H1 (cell line): ENCODE measurements around the gene IFNA14. TPM values are rescaled to one million over a fixed set of nuclear protein-coding genes. Genes with fewer than 3 reads are reported as not detected.

Source experiments
- CTCF ChIA-PET: fragments of 300-600 bp; sonication (Branson Sonifier 250); formaldehyde crosslinking; loops from one replicate; lab custom pipeline; 2021; ENCODE audit not compliant: partially characterized antibody; lab: Charles Lee
- POLR2A ChIA-PET: fragments of 300-600 bp; sonication (Branson Sonifier 250); formaldehyde crosslinking; loops from one replicate; lab custom pipeline; 2021; ENCODE audit warnings: inconsistent platforms; ENCODE audit not compliant: partially characterized antibody; lab: Charles Lee
- DNase-seq, 2 experiments: peaks; one replicate each; pipeline versions ENCODE4 v3.0.0 to v3.0.0-alpha.2; 2010 to 2022; ENCODE audit warnings: low spot score in 2 of 2, low read depth in 1 of 2, mixed read lengths in 1 of 2
- FAIRE-seq: peaks from 2 replicates; lab custom pipeline; 2011; peaks lifted over from hg19 to GRCh38; lab: Jason Lieb, UNC
- H2AFZ ChIP-seq: 2 replicates; pipeline ENCODE4 v1.8.1; 2012; ENCODE audit warnings: low read length, inconsistent platforms
- H2AK5ac ChIP-seq: 2 replicates; pipeline ENCODE4 v1.6.1; 2013; ENCODE audit warnings: low read depth, low read length
- H2BK120ac ChIP-seq: replicated peaks from 2 replicates; pipeline ENCODE3; 2013; ENCODE audit warnings: low read depth, low read length, inconsistent platforms
- H2BK12ac ChIP-seq: 2 replicates; pipeline ENCODE4 v1.6.1; 2013; ENCODE audit warnings: low read depth, low read length
- H2BK15ac ChIP-seq: 2 replicates; pipeline ENCODE4 v1.6.1; 2013; ENCODE audit warnings: low read length
- H2BK20ac ChIP-seq: 2 replicates; pipeline ENCODE4 v1.6.1; 2013; ENCODE audit warnings: low read length
- H2BK5ac ChIP-seq: 2 replicates; pipeline ENCODE4 v1.6.1; 2013; ENCODE audit warnings: low read depth, low read length
- H3K14ac ChIP-seq: 2 replicates; pipeline ENCODE4 v1.6.1; 2013; ENCODE audit warnings: inconsistent platforms; ENCODE audit not compliant: insufficient read length
- H3K18ac ChIP-seq: 2 replicates; pipeline ENCODE4 v1.6.1; 2013; ENCODE audit warnings: low read length; ENCODE audit errors: extremely low read depth
- H3K23ac ChIP-seq: 2 replicates; pipeline ENCODE4 v1.6.1; 2013; ENCODE audit warnings: inconsistent platforms; ENCODE audit not compliant: insufficient read length
- H3K23me2 ChIP-seq: 2 replicates; pipeline ENCODE4 v1.6.1; 2013; ENCODE audit warnings: low read depth, low read length
- H3K27ac ChIP-seq: 2 replicates; pipeline ENCODE4 v1.6.1; 2011; ENCODE audit warnings: low read depth, low read length, inconsistent platforms
- H3K27me3 ChIP-seq, 4 experiments: replicated peaks in 1 of 4; 1 replicate in 1 of 4; 2 replicates in 3 of 4; pipeline versions ENCODE4 v1.6.1 to v1.8.1; 2011 to 2013; ENCODE audit warnings: low read length in 3 of 4, mild to moderate bottlenecking in 3 of 4, inconsistent platforms in 2 of 4, mixed read lengths in 2 of 4, moderate library complexity in 1 of 4; ENCODE audit not compliant: control insufficient read depth in 3 of 4, insufficient read depth in 3 of 4; ENCODE audit errors: extremely low read depth in 1 of 4
- H3K36me3 ChIP-seq, 4 experiments: 2 replicates each; pipeline versions ENCODE4 v1.6.1 to v1.8.1; 2011 to 2013; ENCODE audit warnings: mild to moderate bottlenecking in 4 of 4, low read length in 3 of 4, moderate library complexity in 2 of 4, control low read depth in 1 of 4, inconsistent platforms in 1 of 4; ENCODE audit not compliant: insufficient read depth in 4 of 4, control insufficient read depth in 2 of 4
- H3K4ac ChIP-seq: replicated peaks from 2 replicates; pipeline ENCODE3; 2013; ENCODE audit warnings: low read length, low read depth, mixed read lengths, inconsistent platforms; ENCODE audit not compliant: insufficient read length
- H3K4me1 ChIP-seq, 4 experiments: replicated peaks in 1 of 4; 1 replicate in 1 of 4; 2 replicates in 3 of 4; pipeline versions ENCODE4 v1.6.1 to v1.8.1; 2011 to 2013; ENCODE audit warnings: low read length in 3 of 4, inconsistent platforms in 2 of 4, mixed read lengths in 1 of 4; ENCODE audit not compliant: insufficient read depth in 4 of 4, control insufficient read depth in 3 of 4
- H3K4me2 ChIP-seq, 2 experiments: 2 replicates each; pipeline versions ENCODE4 v1.6.1 to v1.8.1; 2011 to 2013; ENCODE audit warnings: low read depth in 2 of 2, low read length in 2 of 2, control low read depth in 1 of 2, inconsistent platforms in 1 of 2, mild to moderate bottlenecking in 1 of 2; ENCODE audit not compliant: insufficient read depth in 1 of 2
- H3K4me3 ChIP-seq, 4 experiments: fragments of 200-600, 300-600 bp in 1 of 4; sonication (generic), shearing (Covaris generic), sonication (Bioruptor Twin) in 1 of 4; 2 replicates each; pipeline versions ENCODE4 v1.5.1 to v1.8.1; 2011 to 2016; ENCODE audit warnings: low read length in 4 of 4, low read depth in 3 of 4, control low read depth in 2 of 4, inconsistent platforms in 2 of 4, mild to moderate bottlenecking in 2 of 4, mixed read lengths in 1 of 4, moderate library complexity in 1 of 4; ENCODE audit not compliant: insufficient read depth in 2 of 4; ENCODE audit errors: extremely low read depth in 1 of 4
- H3K56ac ChIP-seq: replicated peaks from 2 replicates; pipeline ENCODE3; 2013; ENCODE audit warnings: low read depth, mild to moderate bottlenecking, mixed read lengths, low read length, inconsistent platforms; ENCODE audit not compliant: insufficient read length
- H3K79me1 ChIP-seq: 2 replicates; pipeline ENCODE4 v1.6.1; 2013; ENCODE audit warnings: low read depth, low read length, control low read depth
- H3K79me2 ChIP-seq, 2 experiments: 2 replicates each; pipeline versions ENCODE4 v1.6.1 to v1.8.1; 2012 to 2013; ENCODE audit warnings: low read length in 2 of 2, mild to moderate bottlenecking in 2 of 2, inconsistent platforms in 1 of 2; ENCODE audit not compliant: insufficient read depth in 2 of 2, control insufficient read depth in 1 of 2
- H3K9ac ChIP-seq, 4 experiments: replicated peaks in 1 of 4; 1 replicate in 1 of 4; 2 replicates in 3 of 4; pipeline versions ENCODE4 v1.6.1 to v1.8.1; 2011 to 2013; ENCODE audit warnings: low read depth in 3 of 4, low read length in 3 of 4, control low read depth in 2 of 4, mild to moderate bottlenecking in 2 of 4, moderate library complexity in 2 of 4, inconsistent platforms in 1 of 4; ENCODE audit errors: extremely low read depth in 1 of 4
- H3K9me3 ChIP-seq, 2 experiments: 2 replicates each; pipeline versions ENCODE4 v1.6.1 to v1.8.1; 2012 to 2013; ENCODE audit warnings: mild to moderate bottlenecking in 2 of 2, moderate library complexity in 2 of 2, control low read depth in 1 of 2, inconsistent platforms in 1 of 2, low read depth in 1 of 2, low read length in 1 of 2, mixed read lengths in 1 of 2; ENCODE audit not compliant: insufficient read depth in 2 of 2
- H4K20me1 ChIP-seq, 2 experiments: replicated peaks in 1 of 2; 2 replicates each; pipeline versions ENCODE3 to v1.8.1; 2011 to 2013; ENCODE audit warnings: inconsistent platforms in 2 of 2, low read length in 2 of 2, mild to moderate bottlenecking in 1 of 2; ENCODE audit not compliant: insufficient read depth in 2 of 2, control insufficient read depth in 1 of 2
- H4K5ac ChIP-seq: 2 replicates; pipeline ENCODE4 v1.6.1; 2013; ENCODE audit warnings: low read length, low read depth, mixed read lengths, inconsistent platforms; ENCODE audit not compliant: insufficient read length
- H4K8ac ChIP-seq: 2 replicates; pipeline ENCODE4 v1.8.0; 2013; ENCODE audit warnings: mild to moderate bottlenecking, moderate library complexity, low read length, inconsistent platforms; ENCODE audit not compliant: insufficient read depth; ENCODE audit errors: extremely low read depth
- H4K91ac ChIP-seq: replicated peaks from 2 replicates; pipeline ENCODE3; 2013; ENCODE audit warnings: low read length, mixed read lengths, inconsistent platforms; ENCODE audit not compliant: insufficient read length
- EGR1 ChIP-seq: IDR thresholded peaks from 2 replicates; pipeline ENCODE4 v1.6.1; 2011; ENCODE audit warnings: low read depth, low read length, borderline replicate concordance
- KDM4A ChIP-seq: IDR thresholded peaks from one replicate; pipeline ENCODE4 v1.7.1; 2012; ENCODE audit warnings: low read depth, mild to moderate bottlenecking, moderate library complexity, low read length, inconsistent platforms; ENCODE audit not compliant: severe bottlenecking
- MAFK ChIP-seq: IDR thresholded peaks from 2 replicates; pipeline ENCODE4 v1.6.1; 2012; ENCODE audit warnings: low read depth, mild to moderate bottlenecking, improper control_type of control experiment, low read length
- RBBP5 ChIP-seq: IDR thresholded peaks from 2 replicates; pipeline ENCODE4 v1.7.1; 2012; ENCODE audit warnings: low read depth, mild to moderate bottlenecking, inconsistent platforms, low read length, moderate library complexity, borderline replicate concordance
- SP2 ChIP-seq: IDR thresholded peaks from 2 replicates; pipeline ENCODE4 v1.6.1; 2012; ENCODE audit warnings: mild to moderate bottlenecking, low read length, inconsistent platforms
- TAF1 ChIP-seq: IDR thresholded peaks from 2 replicates; pipeline ENCODE4 v1.6.1; 2011; ENCODE audit warnings: mild to moderate bottlenecking, low read depth, low read length
- WGBS, 2 experiments: shearing (Covaris generic) in 1 of 2; methylation state at CpG; one replicate each; pipeline versions ENCODE4 v1.1.6 to v1.1.7; 2013 to 2015; ENCODE audit warnings: low lambda C conversion rate in 2 of 2, mixed read lengths in 2 of 2, inconsistent platforms in 1 of 2, low coverage in 1 of 2, missing lambda C conversion rate in 1 of 2; ENCODE audit not compliant: insufficient replicate concordance in 2 of 2, insufficient coverage in 1 of 2, insufficient read length in 1 of 2; ENCODE audit errors: extremely low coverage in 1 of 2, missing lambda C conversion rate in 1 of 2; 5-methylcytosine and 5-hydroxymethylcytosine counted together
- polyA plus RNA-seq, 7 experiments: library from polyadenylated mRNA; depleted of rRNA in 3 of 7; stranded (reverse) in 5 of 7; unstranded in 2 of 7; fragments of >200 nt in 5 of 7; fragments of 200-250 nt in 2 of 7; gene quantifications; 1 replicate in 5 of 7; 2 replicates in 1 of 7; 4 replicates in 1 of 7; pipeline versions ENCODE4 v1.2.1 to v1.2.3, GENCODE V29; 2011 to 2013; ENCODE audit warnings: missing spikeins in 2 of 7, mixed read lengths in 2 of 7
- total RNA-seq: library from RNA; stranded (reverse); fragmentation: NEBNext Ultra II Directional; extraction: Animal tissue kit (Norgen Biotek cat#: 25700); gene quantifications from 2 replicates; pipeline ENCODE4 v1.2.1, GENCODE V29; 2021
- TF ChIP-seq, protein P1 (sequence below): IDR thresholded peaks from 2 replicates; pipeline ENCODE4 v1.6.1; 2011; ENCODE audit warnings: low read length, improper control_type of control experiment

Gene IFNA14
- total and polyA plus RNA-seq, 2 of the 8 experiments (the other 6 are each of a cell fraction or from before 2014, with no cell fraction given): not detected

DNA sequence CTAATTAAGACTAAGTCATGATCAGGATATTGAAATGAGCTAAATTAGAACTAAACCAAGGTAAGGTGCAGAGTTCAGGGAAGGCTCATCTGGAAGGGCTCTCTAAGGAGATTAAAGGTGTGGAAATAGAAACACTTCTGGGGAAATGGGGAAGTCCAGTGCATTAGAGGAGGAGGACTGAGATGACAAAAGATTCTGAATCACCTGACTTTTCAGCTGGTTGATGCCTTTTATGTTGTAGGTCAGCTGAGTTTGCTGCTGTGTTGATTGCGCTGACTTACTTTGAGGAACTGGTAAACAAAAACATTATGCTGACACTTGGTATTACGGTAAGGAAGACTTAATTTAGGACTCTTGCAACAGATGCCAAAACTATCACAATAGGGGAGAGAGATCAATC, 41.5 kb upstream of the IFNA14 start:
- H3K23ac ChIP-seq: no peak overlapping the region
- H2BK120ac ChIP-seq: no peak overlapping the region
- no peak overlapping the region for H4K8ac ChIP-seq
- no peaks in the 10 kb centered on the region for H3K23me2 ChIP-seq
- ChIA-PET CTCF (interaction anchor here (1.1 kb wide), 1 partner anchor 132 kb away, joined by 3 read pairs; no protein-coding TSS in a partner anchor), POLR2A (no interaction called here)
- H4K5ac ChIP-seq: no peak overlapping the region
- no peaks in the 10 kb centered on the region for H3K9me3 ChIP-seq
- H3K4me2 ChIP-seq: no peak overlapping the region
- H3K79me2 ChIP-seq: no peaks in the 10 kb centered on the region
- H2BK15ac ChIP-seq: no peak overlapping the region
- H3K36me3 ChIP-seq: no peaks in the 10 kb centered on the region
- no peaks in the 10 kb centered on the region for H3K79me1 ChIP-seq
- H2AFZ ChIP-seq: no peak overlapping the region
- no peak overlapping the region for H4K91ac ChIP-seq
- H2BK20ac ChIP-seq: no peak overlapping the region
- whole genome bisulfite sequencing, 2 experiments: 83% methylated on average over 2 of the region's 2 CpGs; no CpG with 5 or more reads in 1 of the 2 experiments
- no peak overlapping the region for H3K9ac ChIP-seq
- no peak overlapping the region for H3K56ac ChIP-seq
- no peak overlapping the region for H3K14ac ChIP-seq
- no peak overlapping the region for H3K4me3 ChIP-seq
- DNase-seq: no peak
- H4K20me1 ChIP-seq: no peaks in the 10 kb centered on the region
- no peak overlapping the region for H2BK5ac ChIP-seq
- no peak overlapping the region for H3K18ac ChIP-seq
- no peak overlapping the region for H2BK12ac ChIP-seq
- H3K4ac ChIP-seq: no peak overlapping the region
- no peak overlapping the region for H2AK5ac ChIP-seq
- H3K4me1 ChIP-seq: no peaks in the 10 kb centered on the region
- no peaks in the 10 kb centered on the region; a peak in 1 of 7 replicates for H3K27me3 ChIP-seq
- no peak for FAIRE-seq
- no peak overlapping the region for H3K27ac ChIP-seq
- no peak for TF ChIP-seq KDM4A
- no peak for TF ChIP-seq TAF1
- TF ChIP-seq, protein P1, sequence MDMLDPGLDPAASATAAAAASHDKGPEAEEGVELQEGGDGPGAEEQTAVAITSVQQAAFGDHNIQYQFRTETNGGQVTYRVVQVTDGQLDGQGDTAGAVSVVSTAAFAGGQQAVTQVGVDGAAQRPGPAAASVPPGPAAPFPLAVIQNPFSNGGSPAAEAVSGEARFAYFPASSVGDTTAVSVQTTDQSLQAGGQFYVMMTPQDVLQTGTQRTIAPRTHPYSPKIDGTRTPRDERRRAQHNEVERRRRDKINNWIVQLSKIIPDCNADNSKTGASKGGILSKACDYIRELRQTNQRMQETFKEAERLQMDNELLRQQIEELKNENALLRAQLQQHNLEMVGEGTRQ: no peak
- TF ChIP-seq EGR1: no peak
- no peak for TF ChIP-seq RBBP5
- TF ChIP-seq MAFK: no peak
- TF ChIP-seq SP2: no peak
